ENCODE results near the gene SH3GLB1.

The SH3GLB1 gene

DNA sequence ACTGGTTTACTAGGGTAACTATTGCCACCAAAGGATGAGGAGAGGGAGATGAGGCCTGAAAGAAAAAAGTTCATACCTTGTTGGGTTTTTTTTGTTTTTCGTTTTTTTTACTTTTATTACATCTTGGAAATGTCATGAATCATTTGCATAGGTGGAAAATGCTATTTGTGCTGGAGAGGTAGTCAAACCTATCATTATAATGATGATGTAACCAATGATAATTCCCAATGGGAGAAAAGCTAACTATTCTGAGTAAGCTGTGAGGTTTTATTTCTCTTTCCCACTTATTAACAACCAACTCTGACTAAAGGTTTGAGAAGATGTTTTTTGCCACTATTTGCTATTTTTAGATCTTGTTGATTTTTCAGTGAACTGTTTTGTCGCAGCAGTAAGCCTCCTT lies 29.0 kb downstream of the SH3GLB1 start:
- no peak for DNase-seq (ENCODE audit: low read depth in 3 of 3)

DNA sequence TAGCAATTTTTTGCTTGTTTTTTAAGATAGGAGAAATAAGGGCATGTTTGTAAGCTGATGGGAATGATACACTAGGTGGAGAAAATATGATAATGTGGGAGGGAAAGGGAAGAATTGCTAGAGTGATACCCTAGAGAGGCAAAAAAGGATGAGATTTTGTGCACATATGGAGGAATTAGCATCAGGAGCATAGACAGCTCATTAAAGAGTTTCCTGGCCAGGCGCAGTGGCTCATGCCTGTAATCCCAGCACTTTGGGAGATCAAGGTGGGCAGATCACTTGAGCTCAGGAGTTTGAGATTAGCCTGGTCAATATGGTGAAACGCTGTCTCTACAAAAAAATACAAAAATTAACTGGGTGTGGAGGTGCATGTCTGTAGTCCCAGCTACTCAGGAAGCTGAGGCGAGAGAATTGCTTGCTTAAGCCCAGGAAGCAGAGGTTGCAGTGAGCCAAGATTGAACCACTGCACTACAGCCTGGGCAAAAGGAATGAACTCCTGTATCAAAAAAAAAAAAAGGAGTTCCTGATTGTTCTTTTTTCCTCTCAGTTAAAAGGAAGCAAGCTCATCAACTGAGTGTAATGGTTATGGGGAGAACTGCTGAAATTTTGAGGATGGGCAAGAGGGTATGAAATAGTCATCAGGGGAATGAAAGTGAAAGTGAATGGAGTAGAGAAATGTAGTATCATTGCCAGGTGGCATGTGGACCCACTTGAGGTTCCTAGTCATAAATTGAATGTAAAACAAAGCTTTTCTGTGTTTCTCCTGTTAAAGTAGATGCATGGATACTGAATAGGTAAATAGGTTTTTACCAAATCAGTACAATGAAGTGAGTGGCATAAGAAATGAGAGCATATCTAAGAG lies 35.5 kb downstream of the SH3GLB1 start:
- DNase-seq (ENCODE audit: low read depth in 3 of 3), result no peak

DNA sequence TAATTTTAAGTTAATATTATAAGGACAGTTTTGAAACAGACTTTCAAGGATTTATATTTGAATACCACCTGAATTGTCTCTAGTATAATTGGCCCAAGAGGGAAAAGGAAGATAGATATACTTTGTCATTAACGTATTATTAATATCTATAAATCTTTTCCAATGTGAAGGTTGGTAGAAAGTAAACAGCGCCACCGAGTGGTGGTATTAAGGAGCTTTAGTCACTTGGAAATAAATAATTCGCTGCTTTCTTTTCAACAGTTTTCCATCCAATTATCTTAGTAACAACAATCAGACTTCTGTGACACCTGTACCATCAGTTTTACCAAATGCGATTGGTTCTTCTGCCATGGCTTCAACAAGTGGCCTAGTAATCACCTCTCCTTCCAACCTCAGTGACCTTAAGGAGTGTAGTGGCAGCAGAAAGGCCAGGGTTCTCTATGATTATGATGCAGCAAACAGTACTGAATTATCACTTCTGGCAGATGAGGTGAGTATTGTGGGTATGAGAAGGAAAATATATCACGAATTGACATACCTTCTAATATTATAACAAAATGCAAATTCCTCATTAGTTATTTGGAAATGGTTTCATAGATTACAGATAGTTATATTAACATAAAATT lies 37.7 kb downstream of the SH3GLB1 start:
- peak in 1 of 3 experiments; percentile 29 for DNase-seq (ENCODE audit: low read depth in 3 of 3)

DNA sequence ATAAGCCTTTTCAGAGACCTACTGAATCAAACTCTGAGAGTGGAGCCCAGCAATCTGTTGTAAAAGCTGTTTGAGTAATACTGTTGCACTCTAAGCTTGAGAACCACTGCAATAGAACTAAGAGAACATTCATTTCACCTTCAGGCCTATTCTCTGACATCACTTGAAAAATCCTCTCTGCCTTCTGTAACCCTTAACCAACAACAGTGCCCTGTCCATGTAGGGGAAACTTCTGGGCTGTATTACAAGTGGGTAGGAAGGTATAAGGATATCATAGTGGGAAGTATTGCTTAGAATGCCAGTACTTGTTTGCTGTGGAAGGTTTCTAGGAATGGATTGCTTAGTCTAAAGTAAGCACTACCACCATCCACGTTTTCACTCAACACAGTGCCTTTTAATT lies 42.9 kb downstream of the SH3GLB1 start:
- DNase-seq (ENCODE audit: low read depth in 3 of 3), result no peak

DNA sequence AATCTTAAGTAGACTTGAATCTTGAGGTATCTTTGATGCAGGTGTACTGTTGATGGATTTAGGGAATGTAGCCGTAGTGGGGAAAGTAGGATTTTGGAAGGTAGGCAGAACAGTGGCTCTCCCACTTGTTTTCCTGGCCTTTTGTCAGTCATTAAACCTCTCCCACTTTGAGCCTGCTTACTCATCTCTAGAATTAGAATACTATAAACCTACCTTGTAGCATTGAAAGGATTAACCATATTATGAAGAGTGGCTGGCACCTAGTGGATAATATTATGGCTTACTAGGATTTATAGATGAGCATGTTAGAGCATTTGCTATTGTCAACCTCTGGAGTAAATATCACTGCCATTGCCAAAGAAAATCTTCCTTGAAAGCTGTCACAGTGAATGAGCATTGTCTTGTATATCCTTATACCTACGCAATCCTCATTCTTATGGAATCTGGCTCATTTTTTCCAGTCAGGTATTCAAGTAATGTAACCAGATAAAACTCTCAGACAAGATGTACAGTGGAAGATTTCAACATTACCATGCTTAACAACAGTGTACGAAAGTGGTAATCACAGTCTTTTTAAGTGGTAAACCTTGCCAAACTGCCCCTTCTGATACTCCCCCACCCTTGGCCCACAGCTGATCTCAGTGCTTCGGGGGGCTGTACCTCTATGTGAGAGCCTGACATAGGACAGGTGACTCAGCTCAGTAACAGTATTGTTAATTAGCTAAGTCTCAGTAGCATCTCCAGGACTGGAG lies 44.4 kb downstream of the SH3GLB1 start:
- no peak for DNase-seq (ENCODE audit: low read depth in 3 of 3)

DNA sequence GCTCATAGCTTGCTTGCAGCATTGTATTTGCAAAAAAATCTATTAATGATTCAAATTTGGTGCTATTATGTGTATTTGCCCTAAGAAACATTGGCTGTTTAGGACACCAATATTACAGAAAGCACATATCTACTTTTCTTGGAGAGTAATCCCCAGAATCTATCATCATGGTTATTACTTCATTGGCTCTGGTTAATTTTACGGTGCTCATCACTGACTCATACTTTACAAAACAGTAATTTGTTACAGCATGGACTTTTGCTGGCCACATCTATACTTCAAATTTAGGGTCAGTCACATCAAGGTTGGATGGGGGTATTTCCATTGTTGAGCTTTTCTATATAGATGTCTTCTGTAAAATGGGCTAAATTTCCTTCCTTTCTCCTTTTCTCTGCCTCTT lies 45.7 kb downstream of the SH3GLB1 start:
- DNase-seq (ENCODE audit: low read depth in 3 of 3), result no peak

DNA sequence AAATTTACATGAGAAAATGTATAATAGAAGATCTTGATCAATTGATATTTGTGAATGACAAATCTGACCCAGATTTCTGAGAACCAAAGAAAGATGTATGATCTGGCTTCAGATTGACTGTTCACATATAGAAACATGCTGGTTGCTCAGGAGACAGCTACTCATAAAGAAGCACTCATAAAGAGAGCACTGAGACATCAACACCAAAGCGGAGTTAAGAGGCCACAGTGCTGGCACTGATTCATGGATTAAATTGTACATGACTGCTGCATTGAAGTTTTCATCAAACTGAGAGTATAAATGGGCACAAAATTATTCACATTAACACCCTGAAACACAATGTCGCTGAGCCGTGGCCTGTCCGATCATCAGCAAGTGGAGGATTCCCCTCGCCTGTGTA lies 46.2 kb downstream of the SH3GLB1 start:
- no peak for DNase-seq (ENCODE audit: low read depth in 3 of 3)

DNA sequence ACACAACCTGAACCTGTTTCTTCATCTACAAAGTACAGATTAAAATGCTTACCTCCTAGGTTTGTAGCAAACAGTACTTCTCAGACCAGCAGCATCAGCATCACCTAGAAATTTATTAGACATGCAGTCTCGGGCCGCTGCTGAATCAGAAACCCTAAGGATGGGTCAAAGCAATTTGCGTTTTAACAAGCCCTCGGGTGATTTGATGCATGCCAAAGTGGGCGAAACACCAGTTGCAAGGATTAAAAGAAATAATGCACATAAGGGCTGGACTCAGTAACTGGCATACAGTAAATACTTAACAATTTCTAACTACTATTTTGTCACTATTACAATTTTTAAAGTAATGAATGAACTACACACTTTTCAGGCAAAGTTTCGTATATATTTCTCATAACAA lies 47.5 kb downstream of the SH3GLB1 start:
- DNase-seq (ENCODE audit: low read depth in 3 of 3), result no peak

DNA sequence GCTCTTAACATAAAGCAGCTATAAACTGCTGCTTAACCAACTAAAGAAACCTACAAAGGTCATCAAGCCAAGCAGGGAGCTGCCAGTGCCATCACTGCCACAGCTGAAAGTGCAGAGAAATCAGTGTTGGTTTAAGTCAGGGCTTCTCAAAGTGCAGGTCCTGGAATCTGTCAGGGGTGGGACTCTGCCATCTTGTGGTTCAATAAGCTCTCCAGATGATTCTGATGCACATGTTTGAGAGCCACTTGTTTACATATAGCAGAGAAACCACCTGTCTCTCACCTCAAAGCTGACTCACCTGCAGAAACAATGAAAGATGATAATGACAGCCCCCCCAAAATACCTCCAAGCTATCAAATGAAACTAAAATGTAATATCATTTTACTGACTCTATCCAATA lies 49.3 kb downstream of the SH3GLB1 start:
- no peak for DNase-seq (ENCODE audit: low read depth in 3 of 3)

DNA sequence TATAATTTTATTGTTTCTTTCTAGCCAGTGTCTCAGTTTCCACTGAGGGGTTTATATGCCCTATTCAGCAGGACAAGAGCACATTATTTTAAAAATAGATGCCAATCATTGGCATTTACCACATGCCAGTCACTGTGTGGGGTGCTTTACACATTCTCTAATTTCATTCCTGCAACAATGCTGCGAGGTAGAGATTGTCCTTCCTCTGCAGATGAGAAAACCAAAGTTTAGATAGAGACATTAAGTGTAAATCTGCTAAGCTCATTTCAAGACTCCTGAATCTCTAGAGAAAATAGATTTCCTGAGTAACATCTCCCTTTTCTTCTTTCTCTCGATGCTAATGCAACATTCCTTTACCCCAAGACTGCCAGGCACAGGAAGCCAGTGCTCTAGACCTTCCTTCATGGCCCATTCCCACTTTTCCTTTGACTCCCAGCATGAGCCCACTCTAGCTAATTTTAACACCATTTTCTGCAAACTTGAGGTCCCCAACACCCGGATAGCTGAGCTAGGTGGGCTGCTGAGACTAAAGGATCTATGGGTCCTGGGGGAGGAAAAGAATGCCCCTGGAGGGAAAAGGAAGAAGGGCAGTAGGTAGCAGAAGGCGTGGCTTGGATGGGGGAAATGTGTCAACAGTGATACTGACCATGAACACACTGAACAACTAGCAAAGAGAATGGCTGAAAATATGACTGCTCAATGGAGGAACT lies 50.0 kb downstream of the SH3GLB1 start:
- no peak for DNase-seq (ENCODE audit: low read depth in 3 of 3)

DNA sequence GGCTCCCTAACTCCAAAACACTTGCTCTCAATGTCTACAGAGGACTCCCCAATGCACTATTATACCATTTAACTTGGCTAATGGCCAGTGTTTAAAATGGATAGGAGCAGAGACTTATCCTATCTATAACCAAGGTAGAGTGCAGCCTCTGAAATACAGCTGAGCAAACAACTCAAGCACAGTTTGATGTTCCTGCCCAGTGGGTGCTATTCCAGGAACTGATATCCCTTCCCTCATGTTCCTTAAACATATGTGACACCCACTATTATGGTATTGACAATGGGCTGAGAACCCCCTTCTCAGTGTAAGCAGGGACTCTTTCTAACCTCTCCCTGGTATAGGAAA lies 51.7 kb downstream of the SH3GLB1 start:
- no peak for DNase-seq (ENCODE audit: low read depth in 3 of 3)

DNA sequence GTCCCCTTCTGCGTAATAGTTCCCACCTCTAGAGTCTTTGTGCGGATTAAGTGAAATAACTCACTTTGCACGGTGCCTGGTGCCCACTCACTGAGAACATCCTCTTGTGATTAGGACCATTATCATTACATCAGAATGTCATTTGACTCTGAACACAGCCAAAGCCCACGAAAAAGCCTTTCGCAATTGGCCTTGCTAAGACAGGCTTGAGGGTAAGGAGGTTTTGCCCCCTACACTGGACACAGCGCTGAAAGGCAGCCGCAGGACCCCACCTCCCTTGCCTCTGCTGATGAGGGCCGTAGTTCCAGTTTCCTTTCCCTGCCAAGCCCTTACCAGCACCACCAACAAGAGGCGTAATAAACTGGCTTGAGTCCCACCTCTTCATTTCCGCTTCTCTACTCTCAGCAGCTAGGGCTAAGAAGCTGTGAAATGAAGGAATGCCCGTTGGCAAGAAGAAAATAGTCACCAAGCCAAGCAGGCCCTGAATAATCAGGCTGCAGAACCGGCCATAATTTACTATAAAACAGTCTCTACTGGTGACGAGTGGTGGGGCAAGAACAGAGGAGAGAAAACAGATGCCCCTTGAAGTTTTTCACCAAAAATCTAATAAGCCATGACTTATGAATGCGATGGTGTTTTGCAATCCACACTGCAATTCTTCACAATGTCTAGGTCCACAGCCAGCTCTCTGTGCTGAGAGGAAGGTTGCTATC lies 53.1 kb downstream of the SH3GLB1 start:
- DNase-seq (ENCODE audit: low read depth in 3 of 3), result no peak

DNA sequence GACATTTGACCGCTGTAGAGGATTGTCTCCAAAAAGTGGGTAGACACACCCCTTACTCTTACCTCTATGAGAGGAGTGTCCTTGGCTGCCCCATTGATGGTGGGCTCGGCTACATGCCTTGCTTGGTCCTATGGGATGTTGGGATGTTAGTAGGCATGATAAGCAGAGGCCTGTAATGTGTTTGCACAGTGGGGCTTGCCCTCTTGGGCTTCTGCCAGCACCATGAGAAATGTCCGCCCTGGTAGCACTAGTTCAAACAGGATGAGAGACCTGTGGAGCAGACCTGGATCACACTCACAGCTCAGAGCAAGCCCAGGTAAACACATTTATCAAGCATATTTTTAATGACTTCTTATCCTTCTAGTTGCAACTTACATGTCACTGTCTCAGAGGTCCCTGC lies 54.2 kb downstream of the SH3GLB1 start:
- DNase-seq (ENCODE audit: low read depth in 3 of 3), result no peak

DNA sequence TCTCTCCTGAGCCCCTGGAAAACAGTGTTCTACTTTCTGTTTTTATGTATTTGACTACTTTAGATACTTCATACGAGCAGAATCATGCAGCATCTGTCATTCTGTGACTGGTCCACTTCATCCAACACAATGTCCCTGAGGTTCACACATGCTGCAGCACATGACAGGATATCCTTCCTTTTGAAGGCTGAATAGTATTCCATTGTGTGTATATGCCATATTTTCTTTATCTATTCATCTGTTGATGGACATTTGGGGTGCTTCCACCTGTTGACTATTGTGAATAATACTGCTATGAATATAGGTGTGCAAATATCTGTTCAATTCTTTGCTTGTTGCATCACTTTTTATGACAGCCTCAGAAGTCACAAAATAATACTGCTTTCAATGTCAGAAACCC lies 55.8 kb downstream of the SH3GLB1 start:
- DNase-seq (ENCODE audit: low read depth in 3 of 3), result no peak

DNA sequence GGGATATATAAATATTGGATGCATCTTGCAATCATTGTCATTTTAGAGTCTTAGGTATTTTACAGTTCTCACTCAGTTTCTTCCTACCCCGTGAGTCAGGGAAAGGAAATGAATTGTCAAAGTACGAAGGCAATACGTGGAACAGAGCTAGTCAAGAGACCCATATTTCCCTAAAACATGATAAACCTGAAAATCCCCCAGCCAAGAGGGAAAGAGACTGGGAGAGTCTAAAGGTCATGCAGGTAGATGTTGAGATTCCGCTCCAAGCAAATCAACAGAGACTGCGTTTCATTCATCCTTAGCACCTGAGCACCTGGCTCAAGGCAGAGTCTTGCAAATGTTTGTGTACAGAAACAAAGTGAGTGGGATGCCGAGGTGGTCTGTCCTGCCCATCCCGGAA lies 58.0 kb downstream of the SH3GLB1 start:
- no peak for DNase-seq (ENCODE audit: low read depth in 3 of 3)

DNA sequence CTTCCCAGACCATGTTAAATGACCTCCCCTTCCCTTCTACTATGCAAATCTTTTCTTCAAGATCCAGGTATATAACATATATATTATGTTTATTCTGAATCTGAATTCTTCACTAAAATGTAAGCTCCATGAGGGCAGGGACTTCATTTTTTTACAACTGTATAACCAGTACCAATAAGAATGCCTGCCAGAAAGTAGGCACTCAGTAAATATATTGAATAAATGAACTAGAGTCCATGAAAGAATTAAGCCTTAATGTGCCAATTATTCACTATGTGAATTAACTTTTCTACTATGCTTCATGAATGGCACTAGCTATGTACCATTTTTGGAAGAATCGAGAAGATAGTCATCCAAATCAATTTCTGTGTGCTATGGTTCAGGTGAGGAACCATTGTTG lies 60.1 kb downstream of the SH3GLB1 start:
- no peak for DNase-seq (ENCODE audit: low read depth in 3 of 3)

DNA sequence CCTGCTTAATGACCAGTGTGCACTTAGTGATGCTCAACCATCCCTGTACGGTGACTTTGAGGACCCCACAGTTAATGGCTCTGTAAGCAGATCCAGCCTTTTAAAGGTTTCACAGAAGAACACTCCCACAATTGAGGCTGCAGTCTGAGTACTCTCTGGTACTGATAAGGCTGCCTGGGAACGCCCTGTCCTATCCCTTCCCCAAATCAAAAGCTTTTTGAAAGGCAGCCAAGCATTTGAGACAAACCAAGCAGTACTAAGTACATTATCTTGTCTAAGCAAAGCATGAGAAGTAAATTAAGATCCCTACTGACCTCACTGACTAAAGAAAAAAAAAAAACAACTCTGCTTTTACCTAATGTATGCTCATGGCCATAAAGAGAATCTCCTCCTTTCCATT lies 60.7 kb downstream of the SH3GLB1 start:
- no peak for DNase-seq (ENCODE audit: low read depth in 3 of 3)

DNA sequence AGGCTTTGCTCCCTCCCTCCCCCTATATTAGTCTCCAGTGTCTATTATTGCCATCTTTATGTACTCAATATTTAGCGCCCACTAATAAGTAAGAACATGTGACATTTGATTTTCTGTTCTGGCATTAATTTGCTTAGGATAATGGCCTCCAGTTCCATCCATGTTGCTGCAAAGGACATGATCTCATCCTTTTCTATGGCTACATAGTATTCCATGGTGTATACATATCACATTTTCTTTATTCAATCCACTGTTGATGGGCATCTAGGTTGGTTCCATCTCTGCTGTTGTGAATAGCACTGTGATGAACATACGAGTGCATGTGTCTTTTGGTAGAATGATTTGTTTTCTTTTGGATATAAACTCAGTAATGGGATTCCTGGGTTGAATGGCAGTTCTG lies 61.3 kb downstream of the SH3GLB1 start:
- DNase-seq (ENCODE audit: low read depth in 3 of 3), result no peak

DNA sequence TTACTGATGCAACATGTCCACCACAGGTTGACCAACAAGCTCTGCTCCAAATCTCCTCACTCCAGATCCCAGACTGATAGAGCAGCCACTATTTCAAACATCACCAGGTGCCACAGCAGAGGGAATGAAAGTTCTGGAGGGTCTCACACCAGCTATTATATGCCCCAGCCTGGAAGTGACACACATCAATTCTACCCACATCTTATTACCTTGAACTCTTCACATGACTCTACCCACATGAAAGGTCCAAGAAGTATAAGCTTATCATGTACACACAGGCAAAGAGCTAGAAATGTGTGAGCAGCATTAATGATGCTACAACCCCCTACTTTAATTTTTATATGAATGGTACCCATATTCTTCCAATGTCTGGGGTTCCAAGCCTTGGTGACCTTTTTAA lies 64.2 kb downstream of the SH3GLB1 start:
- DNase-seq (ENCODE audit: low read depth in 3 of 3), result no peak

DNA sequence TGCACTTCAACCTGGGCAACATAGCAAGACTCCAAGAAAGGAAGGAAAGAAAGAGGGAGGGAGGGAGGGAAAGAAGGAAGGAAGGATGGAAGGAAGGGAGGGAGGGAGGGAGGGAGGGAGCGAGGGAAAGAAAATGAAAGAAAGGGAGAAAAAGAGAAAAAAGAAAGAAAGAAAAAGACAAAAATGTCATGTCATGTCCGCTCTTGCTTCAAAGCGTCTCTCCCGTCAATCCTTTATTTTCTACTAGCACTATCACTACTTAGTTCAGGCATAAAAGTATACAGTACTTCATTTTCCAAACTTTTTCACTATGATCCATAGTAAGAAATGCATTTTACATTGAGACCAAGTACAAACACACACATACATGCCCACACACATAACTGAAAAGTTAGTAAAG lies 64.7 kb downstream of the SH3GLB1 start:
- no peak for DNase-seq (ENCODE audit: low read depth in 3 of 3)

Measured in stimulated activated CD4-positive, alpha-beta T cell treated with anti-CD3 and anti-CD28 coated beads, TNF-alpha, amount 100 ng/mL, for 4 hours (primary cell).